GM21515 (cell line): Measurements from ENCODE around the gene PLEKHF1.

Source experiments
- ATAC-seq: cut with Tn5 transposase; IDR thresholded peaks from one replicate; pipeline ENCODE4 v1.9.1; 2021; ENCODE audit not compliant: unreplicated experiment

Gene PLEKHF1

DNA sequence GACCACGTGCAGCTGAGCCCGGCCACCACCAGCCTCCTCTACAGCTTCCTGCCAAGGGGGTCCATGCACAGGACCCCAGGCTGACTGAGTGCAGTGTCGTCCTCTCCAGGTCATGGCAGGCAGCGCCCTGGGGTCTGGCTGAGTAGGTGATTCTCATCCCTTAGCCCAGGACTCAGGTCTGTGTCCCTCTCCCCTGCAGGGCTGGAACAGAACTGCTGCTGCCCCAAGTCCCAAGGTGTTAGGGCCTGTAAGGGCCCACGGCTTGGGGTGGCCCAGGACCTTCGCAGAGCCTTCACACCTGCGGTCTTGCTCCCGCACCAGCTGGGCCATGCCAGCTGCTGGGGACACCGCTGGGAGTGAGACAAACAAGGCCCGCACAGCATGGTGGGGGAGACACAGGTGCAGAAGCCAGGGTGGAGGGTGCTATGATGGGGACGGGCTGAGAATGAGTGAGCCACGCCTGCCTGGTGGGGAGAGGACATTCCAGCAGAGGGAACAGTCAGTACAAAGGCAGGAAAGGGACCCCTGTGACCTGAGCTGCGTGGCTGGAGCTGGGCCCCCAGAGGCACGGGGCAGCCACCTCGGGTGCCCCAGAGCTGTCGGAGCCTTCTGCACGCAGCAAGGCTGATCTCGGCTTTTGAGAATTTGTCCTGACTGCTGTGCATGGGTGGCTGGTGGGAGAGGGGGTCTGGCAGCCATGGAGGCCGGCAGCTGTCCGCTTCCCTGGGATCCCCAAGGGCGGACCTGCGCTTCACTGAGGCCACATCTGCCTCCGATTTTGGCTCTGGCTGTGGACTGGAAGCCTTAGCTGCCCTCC is 11.9 kb downstream of the PLEKHF1 start:
- ATAC-seq: no peak

DNA sequence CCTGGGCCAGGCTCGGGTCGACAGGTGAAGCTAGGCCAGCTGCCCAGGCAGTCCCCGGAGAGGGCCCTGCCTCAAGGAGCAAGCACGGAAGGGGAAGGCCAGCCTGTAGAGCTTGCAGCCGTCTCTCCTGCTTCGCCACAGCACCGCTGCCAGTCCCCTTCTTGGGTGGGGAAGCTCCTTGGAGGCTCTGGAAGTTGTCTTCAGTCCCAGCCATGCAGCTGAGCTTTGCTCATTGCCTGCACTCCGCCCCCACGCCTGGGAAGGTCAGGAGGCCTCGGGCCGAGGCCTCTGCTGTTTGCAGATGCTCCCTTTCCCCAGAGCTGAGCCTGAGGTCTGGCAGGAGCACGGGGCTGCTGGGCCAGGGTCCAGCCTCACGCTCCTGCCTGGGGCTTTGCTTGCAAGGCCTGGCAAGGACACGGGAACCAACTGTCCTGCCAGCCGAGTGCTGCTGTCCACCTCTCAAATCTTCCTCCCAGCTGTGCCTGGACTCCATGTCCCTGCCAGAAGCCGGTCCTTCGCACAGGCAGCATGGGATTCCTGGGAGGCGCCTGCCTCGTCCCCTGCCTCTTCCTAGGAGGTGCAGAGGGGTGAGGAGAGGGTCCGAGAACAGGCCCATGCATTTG is 13.3 kb downstream of the PLEKHF1 start:
- ATAC-seq: no peak

DNA sequence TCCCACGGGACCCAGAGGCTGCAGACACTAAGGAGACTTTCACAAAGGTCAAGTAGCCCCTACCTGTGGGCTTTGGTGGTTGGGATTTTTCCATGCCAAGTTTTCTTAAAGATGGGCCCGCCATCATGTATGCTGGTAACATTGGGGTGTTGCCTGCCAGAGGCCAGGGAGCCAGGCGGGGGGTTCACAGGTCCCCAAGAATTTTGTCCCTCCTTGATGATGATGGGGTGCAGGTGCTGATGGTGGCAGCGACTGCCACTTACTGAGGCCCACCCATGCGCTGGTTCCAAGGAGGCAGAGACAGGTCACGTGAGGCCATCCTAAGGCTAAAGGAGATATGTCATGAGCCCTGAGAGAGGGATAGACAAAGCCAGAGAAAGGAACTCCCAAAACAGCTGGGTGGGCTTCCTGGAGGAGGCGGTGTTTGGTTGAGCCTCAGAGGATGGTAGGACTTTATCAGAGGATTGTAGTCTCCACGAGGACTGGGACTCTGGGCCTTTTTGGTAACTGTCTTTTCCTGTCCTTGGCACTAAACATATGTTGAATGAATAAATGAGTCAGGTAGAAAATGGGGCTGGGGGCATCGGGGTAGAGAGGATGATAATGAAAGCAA is 14.4 kb downstream of the PLEKHF1 start:
- ATAC-seq: no peak

- ATAC-seq: no peak
Observed at GRCh38 chr19:29680447-29680846, 15.2 kb downstream of the PLEKHF1 start.

DNA sequence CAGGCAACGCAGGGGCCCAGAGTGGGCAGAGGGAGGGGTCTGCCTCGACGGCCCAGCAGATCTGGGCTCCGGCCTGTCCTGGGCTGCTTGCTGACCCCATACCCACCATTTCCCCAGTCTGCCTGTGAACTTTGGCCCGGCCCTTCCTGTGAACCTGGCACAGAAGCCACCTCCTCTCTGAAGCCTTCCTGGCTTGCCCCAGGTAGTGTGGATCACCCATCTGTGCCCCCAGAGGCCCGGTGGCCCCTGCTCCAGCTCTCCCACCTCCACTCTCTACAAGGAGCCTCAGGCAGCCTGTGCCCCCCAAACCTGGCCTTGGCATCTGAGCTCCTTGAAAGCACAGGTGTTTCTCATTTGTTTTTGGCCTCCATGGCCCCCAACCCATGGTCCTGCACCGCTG is 15.7 kb downstream of the PLEKHF1 start:
- no peak for ATAC-seq

GRCh38 chr19:29681422-29682235 is 16.4 kb downstream of the PLEKHF1 start:
- ATAC-seq: no peak

DNA sequence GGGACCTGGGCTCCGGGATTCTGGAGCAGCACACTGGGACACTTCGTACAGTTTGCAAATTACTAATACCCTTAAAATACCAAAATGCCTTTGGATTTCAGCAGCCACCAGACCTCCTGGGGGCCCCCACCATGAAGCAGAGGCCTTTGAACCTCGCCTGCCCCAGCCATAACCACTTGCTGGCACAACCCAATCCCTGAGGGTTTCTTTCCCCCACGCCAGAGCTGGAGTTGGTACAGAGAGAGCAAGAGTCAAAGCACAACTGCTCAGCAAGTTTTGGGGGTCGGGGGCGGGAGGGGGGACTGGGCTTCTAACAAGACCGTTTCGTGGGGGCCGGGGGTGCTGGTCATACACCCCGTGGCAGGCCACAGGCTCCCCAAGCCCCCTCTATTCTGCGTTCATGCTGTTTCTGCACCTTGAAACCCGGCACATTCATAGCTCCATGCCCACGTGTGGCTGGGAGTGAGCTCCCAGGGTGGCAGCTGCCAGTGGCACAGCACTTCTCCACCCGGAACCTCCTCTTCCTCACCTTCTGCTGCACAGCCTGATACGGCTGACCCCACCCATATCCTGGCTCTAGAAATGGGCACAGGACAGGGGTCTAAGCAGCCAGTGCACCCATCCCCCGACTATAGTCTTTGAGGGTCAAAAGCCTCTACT is 17.1 kb downstream of the PLEKHF1 start:
- no peak for ATAC-seq

DNA sequence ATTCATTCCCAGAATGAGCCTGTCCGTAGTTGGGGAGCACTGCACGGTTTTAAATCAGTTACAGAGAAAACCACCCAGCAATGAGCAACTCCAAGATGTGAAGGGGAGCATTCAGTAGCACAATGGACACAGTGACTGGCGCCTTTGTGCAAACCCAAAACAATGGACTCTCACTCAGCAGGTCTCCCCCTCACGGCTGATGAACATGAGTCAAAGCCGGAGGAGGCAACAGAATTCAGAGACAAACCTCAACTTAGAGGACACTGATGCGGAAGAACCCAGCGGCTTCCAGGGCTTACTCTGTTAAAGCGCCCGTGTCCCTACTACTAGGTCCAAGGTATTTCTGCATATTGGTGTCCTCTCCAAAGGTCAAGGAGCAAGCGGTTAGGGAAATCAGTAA is 17.7 kb downstream of the PLEKHF1 start:
- no peak for ATAC-seq

GRCh38 chr19:29685326-29685725 is 20.1 kb downstream of the PLEKHF1 start:
- ATAC-seq: no peak

DNA sequence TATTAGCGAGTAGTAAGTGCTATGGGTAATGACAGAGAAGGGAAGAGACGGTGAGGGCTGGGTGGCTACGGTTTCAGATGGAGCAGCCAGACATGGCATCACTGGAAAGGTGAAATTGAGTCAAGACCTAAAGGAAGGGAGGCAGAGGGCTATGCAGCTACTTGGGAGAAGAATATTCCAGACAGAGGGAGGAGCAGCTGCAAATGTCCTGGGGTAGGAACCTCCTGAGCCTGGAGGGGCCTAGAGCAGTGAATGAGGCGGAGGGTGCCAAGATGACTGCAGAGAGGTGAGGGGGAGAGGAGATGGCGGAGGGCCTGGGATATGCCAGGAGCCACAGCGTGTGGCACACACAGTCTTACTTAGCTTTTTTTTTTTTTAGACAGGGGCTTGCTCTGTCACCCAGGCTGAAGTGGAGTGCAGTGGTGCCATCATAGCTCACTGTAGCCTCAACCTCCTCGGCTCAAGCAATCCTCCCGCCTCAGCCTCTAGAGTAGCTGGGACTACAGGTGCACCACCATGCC is 21.1 kb downstream of the PLEKHF1 start:
- no peak for ATAC-seq

DNA sequence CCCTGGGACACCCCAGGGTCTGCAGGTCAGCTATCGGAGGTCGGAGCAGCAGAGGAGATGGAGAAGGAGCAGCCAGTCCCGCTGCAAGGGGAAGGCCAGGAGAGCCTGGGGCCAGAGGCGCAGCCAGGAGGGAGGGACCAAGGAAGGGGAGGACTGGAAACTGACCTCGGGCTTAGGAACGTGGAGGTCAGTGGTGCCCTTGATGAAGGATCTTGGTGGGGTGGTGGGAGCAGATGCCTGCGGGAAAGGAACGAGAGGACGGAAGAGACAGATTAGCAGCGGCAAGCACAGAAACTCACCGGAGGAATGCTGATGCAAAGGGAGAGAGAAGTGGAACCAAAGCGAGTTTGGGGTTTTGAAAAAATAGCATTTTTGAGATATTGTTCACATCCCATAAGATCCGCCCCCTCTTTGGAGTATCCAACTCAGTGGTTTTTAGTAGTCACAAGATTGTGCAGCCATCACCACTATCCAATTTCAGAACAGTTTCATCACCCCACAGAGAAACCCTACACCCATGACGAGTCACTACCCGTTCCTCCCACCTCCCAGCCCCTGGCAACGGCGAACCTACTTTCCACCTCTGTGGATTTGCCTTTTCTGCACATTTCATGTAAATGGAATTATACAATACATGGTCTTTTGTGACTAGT is 22.1 kb downstream of the PLEKHF1 start:
- no peak for ATAC-seq

- no peak for ATAC-seq
Observed at GRCh38 chr19:29687897-29688728, 22.9 kb downstream of the PLEKHF1 start.

- ATAC-seq: no peak
Observed at GRCh38 chr19:29690842-29691241, 25.6 kb downstream of the PLEKHF1 start.

DNA sequence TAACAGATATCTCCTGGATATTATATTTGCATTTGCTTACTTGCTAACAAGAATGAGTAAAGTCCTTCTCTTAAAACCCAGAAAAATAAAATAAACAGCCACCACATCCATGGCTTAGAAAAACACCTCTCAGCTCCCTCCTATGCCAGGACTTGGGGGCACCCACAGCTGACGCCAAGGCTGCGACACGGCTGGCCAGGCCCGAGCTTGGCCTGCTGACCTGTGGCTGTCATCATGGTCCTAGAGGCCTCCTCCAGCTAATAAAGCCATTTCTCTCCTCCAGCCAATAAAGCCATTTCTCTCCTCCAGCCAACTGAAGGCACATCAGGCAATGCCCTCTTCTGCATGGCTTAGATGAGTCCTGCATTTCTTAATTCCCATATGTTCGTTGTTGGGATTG is 28.9 kb downstream of the PLEKHF1 start:
- ATAC-seq: no peak

DNA sequence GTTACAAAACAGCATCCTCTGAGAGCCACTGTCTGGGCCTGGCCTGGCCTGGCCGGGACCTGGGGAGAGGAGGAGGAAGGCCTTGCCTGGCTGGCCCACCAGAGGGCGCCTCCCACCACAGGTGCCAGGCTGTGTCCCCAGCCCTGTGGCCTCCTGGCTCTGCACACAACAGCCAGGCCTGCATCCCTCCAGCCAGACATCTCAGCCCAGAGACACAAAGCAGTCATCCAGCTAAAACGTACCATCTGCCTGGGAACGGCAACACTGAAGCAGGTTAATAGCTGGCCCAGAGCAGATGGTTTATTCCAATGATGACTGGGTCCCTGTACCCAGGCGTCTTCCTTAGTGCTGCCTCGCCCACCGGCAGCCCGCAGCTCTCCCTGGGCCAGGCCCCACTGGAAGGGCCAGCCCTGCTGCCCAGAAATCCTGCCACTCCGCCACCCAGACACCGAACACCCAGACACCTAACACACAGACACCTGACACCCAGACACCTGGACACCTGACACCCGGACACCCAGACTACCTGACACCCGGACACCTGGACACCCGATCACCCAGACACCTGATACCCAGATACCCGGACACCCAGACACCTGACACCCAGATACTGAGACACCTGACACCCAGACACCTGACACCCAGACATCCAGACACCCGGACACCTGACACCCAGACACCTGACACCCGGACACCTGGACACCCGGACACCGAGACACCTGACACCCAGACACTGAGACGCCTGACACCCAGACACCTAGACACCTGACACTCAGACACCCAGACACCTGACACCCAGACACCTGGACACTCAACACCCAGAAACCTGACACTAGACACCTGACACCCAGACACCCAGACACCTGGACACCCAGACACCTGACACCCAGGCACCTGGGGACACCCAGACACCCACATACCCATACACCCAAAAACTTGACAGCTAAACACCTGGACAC is 29.7 kb downstream of the PLEKHF1 start:
- peak; percentile 68 for ATAC-seq

DNA sequence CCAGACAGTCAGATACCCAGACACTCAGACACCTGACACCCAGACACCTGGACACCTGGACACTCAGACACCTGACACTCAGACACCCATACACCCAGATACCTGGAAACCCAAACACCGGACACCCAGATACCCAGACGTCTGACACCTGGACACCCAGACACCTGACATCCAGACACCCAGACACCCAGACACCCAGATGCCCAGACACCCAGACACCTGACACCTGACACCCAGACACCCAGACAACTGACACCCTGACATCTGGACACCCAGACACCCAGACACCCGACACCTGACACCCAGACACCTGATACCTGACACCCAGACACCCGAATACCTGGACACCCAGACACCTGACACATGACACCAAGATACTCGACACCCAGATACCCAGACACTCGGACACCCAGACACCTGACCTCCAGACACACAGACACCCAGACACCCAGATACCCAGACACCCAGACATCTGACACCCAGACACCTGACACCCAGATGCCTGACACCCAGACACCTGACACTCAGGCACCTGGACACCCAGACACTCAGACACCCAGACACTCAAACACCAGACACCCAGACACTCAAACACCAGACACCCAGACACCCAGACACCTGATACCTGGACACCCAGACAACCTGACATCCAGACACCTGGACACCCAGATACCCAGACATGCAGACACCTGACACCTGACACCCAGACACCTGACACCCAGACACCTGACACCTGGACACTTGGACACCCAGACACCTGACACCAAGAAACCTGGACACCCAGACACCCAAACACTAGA is 30.7 kb downstream of the PLEKHF1 start:
- no peak for ATAC-seq

- no peak for ATAC-seq
Observed at GRCh38 chr19:29696565-29696846, 31.2 kb downstream of the PLEKHF1 start.
